ENCODE data around the gene TEX13C. TPM values are rescaled to one million over a fixed set of nuclear protein-coding genes. Genes with fewer than 3 reads are reported as not detected.

TEX13C gene
- total and polyA plus RNA-seq, 2 of the 8 experiments (the other 6 are each of a cell fraction or from before 2014, with no cell fraction given): 0.03 to 0.09 TPM

GRCh38 chrX:125289920-125290319, 29.8 kb upstream of the TEX13C start (continued):
- no peak for TF ChIP-seq CHD7 (IDR thresholded peaks at IDR 0.05; ENCODE audit: insufficient replicate concordance, low read length)
- no peak for TF ChIP-seq RAD21 (IDR thresholded peaks at IDR 0.05 in 1 of 2, conservative IDR thresholded peaks at IDR 0.05 in 1 of 2; ENCODE audit: low read depth in 2 of 2, low read length in 2 of 2)
- no peak for TF ChIP-seq POU5F1 (IDR thresholded peaks at IDR 0.05; ENCODE audit: low read depth, low read length)
- no peak for TF ChIP-seq TEAD4 (IDR thresholded peaks at IDR 0.05; ENCODE audit: low read depth, low read length)
- TF ChIP-seq SUZ12 (IDR thresholded peaks at IDR 0.05; ENCODE audit: low read length): no peak
- no peak for TF ChIP-seq JUN (IDR thresholded peaks at IDR 0.05; ENCODE audit: low read depth, low read length)
- TF ChIP-seq POLR2A (IDR thresholded peaks at IDR 0.05; ENCODE audit: control extremely low read depth in 1 of 2, low read depth in 2 of 2, low read length in 2 of 2): no peak
- no peak for TF ChIP-seq CTBP2 (IDR thresholded peaks at IDR 0.05; ENCODE audit: borderline replicate concordance, insufficient read depth, insufficient read length, low read length)

Measured in H1 (cell line).